PC-3 (cell line): Measurements from ENCODE around the gene INHBE. TPM values are rescaled to one million over a fixed set of nuclear protein-coding genes. Genes with fewer than 3 reads are reported as not detected.

Experiments
- ATAC-seq: fragments of 200-7000 bp; cut with Tn5 transposase; 2 replicates; pipeline ENCODE4 v1.9.1; 2020; ENCODE audit warnings: mild to moderate bottlenecking, moderate library complexity
- BruUV-seq: library from RNA; stranded (reverse); fragments of 400-500 nt; replicated peaks from 2 replicates; lab custom pipeline; 2021; lab: Mats Ljungman, UMichigan
- CTCF ChIA-PET: fragments of 300-600 bp; sonication (Branson Sonifier 250); formaldehyde crosslinking; loops from one replicate; lab custom pipeline; 2022; ENCODE audit warnings: antibody characterized with exemption; lab: Charles Lee
- POLR2A ChIA-PET: fragments of 300-600 bp; sonication (Branson Sonifier 250); formaldehyde crosslinking; loops from one replicate; lab custom pipeline; 2022; ENCODE audit warnings: antibody characterized with exemption; ENCODE audit not compliant: unreplicated experiment; lab: Charles Lee
- DNase-seq: peaks from one replicate; pipeline ENCODE4 v3.0.0-alpha.2; 2015
- H2AFZ ChIP-seq: fragments of 300-600 bp; sonication (generic); 2 replicates; pipeline ENCODE4 v1.6.0; 2016; ENCODE audit warnings: antibody characterized with exemption, low read length
- H3F3A ChIP-seq: fragments of 300-600 bp; sonication (generic); one replicate; pipeline ENCODE4 v1.6.0; 2017; ENCODE audit warnings: antibody characterized with exemption, low read length, control low read depth, mild to moderate bottlenecking; ENCODE audit not compliant: unreplicated experiment
- H3K27ac ChIP-seq: fragments of 300-600 bp; sonication (generic); 2 replicates; pipeline ENCODE4 v1.5.1; 2016; ENCODE audit warnings: mild to moderate bottlenecking, low read length
- H3K27me3 ChIP-seq: fragments of 300-600 bp; sonication (generic); 2 replicates; pipeline ENCODE4 v1.6.1; 2016; ENCODE audit warnings: low read length, mixed read lengths
- H3K36me3 ChIP-seq: fragments of 300-600 bp; sonication (generic); 2 replicates; pipeline ENCODE4 v1.6.1; 2016; ENCODE audit warnings: low read depth, mixed run types, low read length, mixed read lengths
- H3K4me1 ChIP-seq: fragments of 300-600 bp; sonication (generic); 2 replicates; pipeline ENCODE4 v1.5.1; 2016; ENCODE audit warnings: low read length; ENCODE audit not compliant: insufficient read depth
- H3K4me2 ChIP-seq: fragments of 300-600 bp; sonication (generic); 2 replicates; pipeline ENCODE4 v1.6.0; 2016; ENCODE audit warnings: low read length
- H3K4me3 ChIP-seq: fragments of 300-600 bp; sonication (generic); 2 replicates; pipeline ENCODE4 v1.5.1; 2016; ENCODE audit warnings: mild to moderate bottlenecking, low read length, mixed read lengths
- H3K79me2 ChIP-seq: fragments of 300-600 bp; sonication (generic); 2 replicates; pipeline ENCODE4 v1.6.1; 2017; ENCODE audit warnings: low read length, mixed read lengths
- H3K9ac ChIP-seq: fragments of 300-600 bp; sonication (generic); 2 replicates; pipeline ENCODE4 v1.6.0; 2016; ENCODE audit warnings: mild to moderate bottlenecking, low read length
- H3K9me2 ChIP-seq: fragments of 300-600 bp; sonication (generic); replicated peaks from 2 replicates; pipeline ENCODE4 v1.6.1; 2016; ENCODE audit warnings: mixed run types, low read length, mixed read lengths
- H3K9me3 ChIP-seq: fragments of 300-600 bp; sonication (generic); 2 replicates; pipeline ENCODE4 v1.6.1; 2016; ENCODE audit warnings: low read length, mixed read lengths
- H4K20me1 ChIP-seq: fragments of 300-600 bp; sonication (generic); 2 replicates; pipeline ENCODE4 v1.6.1; 2016; ENCODE audit warnings: low read length, mixed read lengths
- CTCF ChIP-seq: fragments of 300-600 bp; sonication (generic); conservative IDR thresholded peaks from 2 replicates; pipeline ENCODE4 v1.5.1; 2017; ENCODE audit warnings: antibody characterized with exemption, low read depth, mild to moderate bottlenecking, low read length
- EZH2 ChIP-seq: fragments of 300-600 bp; sonication (generic); IDR thresholded peaks from one replicate; pipeline ENCODE4 v1.6.1; 2017; ENCODE audit warnings: antibody characterized with exemption, mild to moderate bottlenecking, low read length; ENCODE audit not compliant: unreplicated experiment
- EZH2phosphoT487 ChIP-seq: fragments of 300-600 bp; sonication (generic); IDR thresholded peaks from 2 replicates; pipeline ENCODE4 v1.6.1; 2018; ENCODE audit warnings: mild to moderate bottlenecking, antibody characterized with exemption, low read length, borderline replicate concordance
- intact Hi-C: fragments of 100-400 bp; cut with micrococcal nuclease; formaldehyde crosslinking; loops from 2 replicates; pipeline ENCODE4 v1.9.0; 2023
- total RNA-seq: library from RNA; depleted of rRNA; stranded (reverse); fragments of >200 nt; gene quantifications from 2 replicates; pipeline ENCODE4 v1.2.3, GENCODE V29; 2014

The INHBE gene
- total RNA-seq, 1 experiment from 2014 or later: not detected

GRCh38 chr12:57474862-57475261 lies 19.8 kb downstream of the INHBE start:
- Histone ChIP-seq H3K4me1 (no peaks in the 10 kb centered on the region), H3K27me3 (peaks cover 59% of the 10 kb centered on the region), H3K27ac (no peak overlapping the region), H3K9ac (no peak overlapping the region), H3K9me3 (no peaks in the 10 kb centered on the region), H4K20me1 (no peaks in the 10 kb centered on the region), H3K4me3 (no peak overlapping the region), H3K9me2 (no peaks in the 10 kb centered on the region), H3K36me3 (no peaks in the 10 kb centered on the region), H3F3A (no peaks in the 10 kb centered on the region), H3K4me2 (no peak overlapping the region), H3K79me2 (no peaks in the 10 kb centered on the region), H2AFZ (no peak overlapping the region)
- no peak for TF ChIP-seq EZH2
- TF ChIP-seq EZH2phosphoT487: no peak
- no peak for TF ChIP-seq CTCF
- ATAC-seq (no peak; the same call in 1 of the 2 replicates), DNase-seq (no peak)
- no TSS peak for BruUV-seq
- intact Hi-C loops: no loop called here
- ChIA-PET CTCF (interaction anchor here (0.8 kb wide), 1 partner anchor 232 kb away, joined by 4 read pairs; no protein-coding TSS in a partner anchor), POLR2A (interaction anchor here (0.7 kb wide), 1 partner anchor 12 kb away, joined by 3 read pairs; no protein-coding TSS in a partner anchor)

GRCh38 chr12:57475271-57476161 lies 20.4 kb downstream of the INHBE start:
- ATAC-seq (peak; percentile 28), DNase-seq (no peak)
- intact Hi-C loops: no loop called here
- TF ChIP-seq EZH2 (no peak), CTCF (no peak), EZH2phosphoT487 (no peak)
- Histone ChIP-seq H4K20me1 (no peaks in the 10 kb centered on the region), H2AFZ (peak overlapping the region; percentile 46; the same call in 1 of the 2 replicates), H3K4me2 (peak overlapping the region; percentile 22; the same call in 1 of the 2 replicates), H3K4me3 (no peak overlapping the region), H3K4me1 (no peaks in the 10 kb centered on the region), H3K27me3 (peaks cover 57% of the 10 kb centered on the region), H3F3A (no peaks in the 10 kb centered on the region), H3K36me3 (no peaks in the 10 kb centered on the region), H3K9me2 (no peaks in the 10 kb centered on the region), H3K79me2 (no peaks in the 10 kb centered on the region), H3K27ac (no peak overlapping the region), H3K9ac (no peak overlapping the region), H3K9me3 (no peaks in the 10 kb centered on the region)
- POLR2A ChIA-PET: interaction anchor here (0.6 to 0.7 kb wide), 2 partner anchors 12 to 23 kb away, joined by 3 read pairs; no protein-coding TSS in a partner anchor
- CTCF ChIA-PET: interaction anchor here (0.8 kb wide), 1 partner anchor 233 kb away, joined by 4 read pairs; no protein-coding TSS in a partner anchor
- BruUV-seq: no TSS peak
